Fibroblast of mammary gland (primary cell): ENCODE results near the gene PDZD8.
A peak's percentile ranks its signal among the peaks of the same experiment; 100 is the strongest.

Experiments used
- DNase-seq: peaks from one replicate; pipeline ENCODE4 v3.0.0-alpha.2; 2010; ENCODE audit warnings: low read depth
- H3K4me3 ChIP-seq: 2 replicates; pipeline ENCODE4 v1.5.1; 2011; ENCODE audit warnings: low read depth, mild to moderate bottlenecking, low read length, moderate library complexity; ENCODE audit not compliant: control insufficient read depth
- CTCF ChIP-seq: conservative IDR thresholded peaks from 2 replicates; pipeline ENCODE4 v1.5.1; 2011; ENCODE audit warnings: low read depth, low read length, inconsistent platforms; ENCODE audit not compliant: control insufficient read depth, insufficient read depth

PDZD8 gene

DNA sequence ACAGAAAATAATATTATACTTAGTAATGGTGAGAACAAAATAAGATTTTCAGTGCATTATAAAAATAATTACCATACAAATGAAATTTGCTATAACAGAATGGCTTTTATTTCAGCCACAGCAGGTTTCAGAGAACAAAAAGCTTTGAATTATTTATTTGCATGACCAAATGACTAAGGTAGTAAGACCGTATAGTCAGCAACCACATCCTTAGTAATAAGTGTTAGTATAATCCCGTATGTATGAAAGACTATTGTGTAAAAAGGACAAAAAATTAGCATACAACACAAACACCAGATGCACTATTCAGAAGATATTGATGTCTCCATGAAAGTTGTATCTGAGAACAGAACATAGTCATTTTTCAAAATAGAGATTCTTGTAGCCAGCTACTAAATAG lies 12.2 kb downstream of the PDZD8 start:
- TF ChIP-seq CTCF: no peak
- no peak overlapping the region for H3K4me3 ChIP-seq
- peak; percentile 81 for DNase-seq

DNA sequence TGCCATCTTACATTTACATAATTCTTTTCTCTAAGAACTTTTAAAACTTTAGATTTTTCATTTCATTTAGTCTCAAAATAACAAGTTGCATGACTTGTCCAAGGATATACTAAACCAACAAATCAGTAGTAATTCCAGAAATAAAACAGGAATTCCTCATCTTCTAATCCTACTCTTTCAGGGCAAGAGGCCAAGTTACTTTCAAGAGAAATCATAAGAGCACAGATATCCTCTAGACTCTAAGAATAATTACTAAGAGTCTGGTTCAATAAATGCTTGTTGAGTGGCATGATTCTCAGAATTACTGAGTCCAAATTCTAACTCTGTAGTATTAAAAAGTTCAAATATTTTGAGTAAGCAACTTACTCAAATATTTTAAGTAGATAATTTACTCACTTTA lies 12.9 kb downstream of the PDZD8 start:
- no peak for TF ChIP-seq CTCF
- no peak overlapping the region for H3K4me3 ChIP-seq
- no peak for DNase-seq

DNA sequence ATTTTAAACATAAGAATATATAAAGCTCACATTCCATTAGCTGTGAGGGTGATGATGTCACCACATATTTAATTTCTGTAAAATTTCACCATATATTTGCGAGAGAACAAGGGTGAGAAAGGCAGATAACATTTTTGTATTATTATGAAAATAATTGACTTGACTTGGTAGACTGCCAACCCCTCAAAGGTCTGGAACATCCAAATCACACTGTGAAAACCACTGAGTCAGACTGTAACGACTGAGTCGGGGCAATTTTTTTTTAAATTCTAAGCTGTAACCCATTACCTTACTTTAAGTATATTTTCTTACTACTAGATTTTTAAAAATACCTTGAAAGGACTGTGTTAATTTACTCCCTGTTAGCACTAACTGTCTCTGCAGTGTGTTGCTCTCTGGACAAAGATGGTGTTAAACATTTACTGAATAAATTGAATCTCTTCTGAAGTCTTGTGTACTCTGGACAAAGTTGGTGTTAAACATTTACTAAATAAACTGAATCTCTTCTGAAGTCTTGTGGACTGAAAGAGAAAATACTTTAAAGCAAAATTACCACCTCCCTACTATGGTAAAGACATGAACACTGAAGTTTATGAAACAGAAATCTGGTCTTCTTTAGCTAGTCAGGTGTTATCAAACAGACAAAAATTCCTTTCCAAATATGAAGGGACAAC lies 14.1 kb downstream of the PDZD8 start:
- no peak for TF ChIP-seq CTCF
- DNase-seq: peak; percentile 64
- H3K4me3 ChIP-seq: no peak overlapping the region

- no peak for TF ChIP-seq CTCF
- no peak overlapping the region for H3K4me3 ChIP-seq
- no peak for DNase-seq
Observed at GRCh38 chr10:117360016-117360415, 15.2 kb downstream of the PDZD8 start.

DNA sequence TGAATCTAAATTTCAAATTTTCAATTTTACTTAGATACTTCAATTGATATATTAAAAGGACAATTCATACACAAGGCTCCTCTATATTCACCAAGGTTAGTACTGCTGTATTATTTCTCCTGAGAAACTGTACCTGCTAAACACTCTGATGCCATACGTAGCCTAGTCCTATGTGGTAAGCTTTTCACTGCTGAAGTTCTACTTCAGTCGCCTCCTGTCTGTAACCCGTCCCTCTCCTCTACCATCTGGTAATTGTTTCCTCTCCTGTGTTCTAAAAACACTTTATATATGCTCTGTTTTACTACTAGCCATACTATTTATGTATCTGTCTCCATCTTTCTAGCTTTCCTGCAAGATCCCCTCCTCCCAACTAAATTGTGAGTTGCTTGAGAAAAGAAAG lies 20.2 kb downstream of the PDZD8 start:
- H3K4me3 ChIP-seq: no peak overlapping the region
- DNase-seq: no peak
- TF ChIP-seq CTCF: no peak

DNA sequence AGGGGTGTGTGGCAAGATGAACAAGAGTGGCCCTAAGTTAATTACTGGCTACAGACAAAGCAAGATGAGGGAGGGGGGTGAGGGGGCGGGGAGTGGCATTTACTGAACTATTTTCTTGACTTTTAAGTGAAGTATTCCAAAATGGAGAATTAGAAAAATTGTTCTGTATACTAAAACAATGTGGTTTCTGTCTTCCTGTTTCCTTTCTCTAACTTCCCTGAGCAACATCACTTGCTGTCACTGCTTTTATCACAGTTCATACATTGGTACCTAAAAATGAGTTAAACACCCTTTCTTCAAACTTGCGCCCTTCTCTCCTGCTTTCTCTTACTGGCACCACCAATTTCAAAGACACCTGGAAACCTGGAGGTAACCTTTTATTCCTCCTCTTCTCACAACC lies 21.6 kb downstream of the PDZD8 start:
- no peak for DNase-seq
- H3K4me3 ChIP-seq: no peak overlapping the region
- no peak for TF ChIP-seq CTCF

DNA sequence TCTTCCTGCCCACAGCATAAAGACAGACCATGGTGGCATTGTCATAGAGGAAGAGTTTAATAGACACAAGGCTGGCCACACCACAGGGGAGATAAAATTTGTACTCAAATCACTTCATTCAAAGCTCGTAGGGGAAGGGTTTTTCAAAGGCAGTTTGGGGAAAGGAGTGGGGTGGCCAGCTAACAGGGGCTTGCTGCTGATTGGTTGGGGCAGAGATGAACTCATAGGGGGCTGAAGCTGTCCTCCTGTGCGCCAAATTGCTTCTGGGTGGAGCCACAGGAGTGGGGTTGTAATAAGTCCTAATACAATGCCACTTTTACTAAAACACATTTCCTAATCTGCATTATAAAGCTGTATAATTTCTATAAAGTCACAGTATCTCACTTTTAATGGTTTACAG lies 22.5 kb downstream of the PDZD8 start:
- no peak overlapping the region for H3K4me3 ChIP-seq
- no peak for TF ChIP-seq CTCF
- DNase-seq: no peak
